ENCODE results near the gene CLIC5. TPM values are rescaled to one million over a fixed set of nuclear protein-coding genes. Genes with fewer than 3 reads are reported as not detected.

The CLIC5 gene
- total and polyA plus RNA-seq, 5 donors from 2014 or later = 0.76 to 4.7 (median 2.3) TPM

GRCh38 chr6:46046558-46047174, 31.0 kb upstream of the CLIC5 start:
- Histone ChIP-seq H3K27me3 (ENCODE audit: control insufficient read depth, insufficient read depth, low read length) (peaks cover 3% of the 10 kb centered on the region), H3K27ac (ENCODE audit: insufficient read depth, low read length, poor library complexity, severe bottlenecking) (no peak overlapping the region), H3K4me1 (ENCODE audit: control insufficient read depth, insufficient read depth, low read length, poor library complexity, severe bottlenecking) (no peaks in the 10 kb centered on the region), H3K9me3 (ENCODE audit: control insufficient read depth in 2 of 2, low read length in 2 of 2) (no peaks in the 10 kb centered on the region), H3K36me3 (ENCODE audit: control insufficient read depth, insufficient read depth, low read length) (no peaks in the 10 kb centered on the region), H3K4me3 (ENCODE audit: low read depth, low read length) (no peak overlapping the region)
- Mint-ChIP-seq H3K36me3 (no peaks in the 10 kb centered on the region), H3K27me3 (peaks cover 8% of the 10 kb centered on the region), H3K27ac (no peak overlapping the region), H3K4me1 (peaks cover 0 to 5% (median 0%) of the 10 kb centered on the region in 4 donors), H3K9me3 (peaks cover 0 to 2% (median 0%) of the 10 kb centered on the region in 7 donors), H3K4me3 (no peak overlapping the region)
- ATAC-seq (ENCODE audit: low read depth in 2 of 2) = no peak
- DNase-seq = no peak

DNA sequence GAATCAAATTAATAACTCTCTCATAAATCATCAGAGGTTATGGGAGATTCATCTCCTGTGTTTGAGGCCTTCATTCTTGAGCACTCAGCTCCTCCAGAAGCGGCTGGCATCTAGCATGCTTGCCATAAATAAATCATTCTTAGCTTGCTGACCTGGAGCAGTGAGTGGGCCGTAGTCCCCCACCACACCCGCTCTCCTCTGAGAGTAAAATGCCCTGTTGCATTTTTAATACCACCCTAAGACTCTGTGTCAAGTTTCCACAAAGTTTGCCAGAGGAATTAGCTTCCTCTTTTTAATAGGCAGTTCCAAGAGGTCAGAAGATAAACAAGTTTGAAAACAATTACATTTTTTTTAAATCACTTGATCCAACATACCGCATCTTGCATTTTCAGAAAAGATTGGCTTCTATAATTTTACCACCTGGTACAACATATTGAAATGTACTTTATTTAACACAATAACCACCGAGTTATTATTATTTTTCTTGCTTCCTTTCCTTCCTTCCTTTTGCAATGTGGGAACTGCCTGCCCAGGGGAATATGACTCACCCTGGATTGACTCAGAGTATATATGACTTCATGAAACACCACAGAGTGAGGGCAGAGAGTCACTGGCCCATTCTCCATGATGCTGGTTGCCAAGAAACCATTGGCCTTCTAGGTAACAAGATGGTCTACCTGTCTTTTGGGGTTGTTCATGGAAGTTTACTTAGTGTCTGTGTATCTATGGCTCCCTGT, 29.4 kb upstream of the CLIC5 start:
- H3K27me3 Mint-ChIP-seq = peaks cover 8% of the 10 kb centered on the region
- no peaks in the 10 kb centered on the region for H3K36me3 ChIP-seq (ENCODE audit: control insufficient read depth, insufficient read depth, low read length)
- peaks cover 0 to 5% (median 0%) of the 10 kb centered on the region in 4 donors for H3K4me1 Mint-ChIP-seq
- peaks cover 0 to 2% (median 0%) of the 10 kb centered on the region in 7 donors for H3K9me3 Mint-ChIP-seq
- no peak for ATAC-seq (ENCODE audit: low read depth in 2 of 2)
- H3K27ac Mint-ChIP-seq = no peak overlapping the region
- no peaks in the 10 kb centered on the region for H3K36me3 Mint-ChIP-seq
- no peak overlapping the region for H3K4me3 ChIP-seq (ENCODE audit: low read depth, low read length)
- H3K4me3 Mint-ChIP-seq = no peak overlapping the region
- H3K27ac ChIP-seq (ENCODE audit: insufficient read depth, low read length, poor library complexity, severe bottlenecking) = no peak overlapping the region
- no peaks in the 10 kb centered on the region for H3K4me1 ChIP-seq (ENCODE audit: control insufficient read depth, insufficient read depth, low read length, poor library complexity, severe bottlenecking)
- H3K9me3 ChIP-seq (ENCODE audit: control insufficient read depth in 2 of 2, low read length in 2 of 2) = no peaks in the 10 kb centered on the region
- H3K27me3 ChIP-seq (ENCODE audit: control insufficient read depth, insufficient read depth, low read length) = peaks cover 1% of the 10 kb centered on the region
- no peak for DNase-seq

DNA sequence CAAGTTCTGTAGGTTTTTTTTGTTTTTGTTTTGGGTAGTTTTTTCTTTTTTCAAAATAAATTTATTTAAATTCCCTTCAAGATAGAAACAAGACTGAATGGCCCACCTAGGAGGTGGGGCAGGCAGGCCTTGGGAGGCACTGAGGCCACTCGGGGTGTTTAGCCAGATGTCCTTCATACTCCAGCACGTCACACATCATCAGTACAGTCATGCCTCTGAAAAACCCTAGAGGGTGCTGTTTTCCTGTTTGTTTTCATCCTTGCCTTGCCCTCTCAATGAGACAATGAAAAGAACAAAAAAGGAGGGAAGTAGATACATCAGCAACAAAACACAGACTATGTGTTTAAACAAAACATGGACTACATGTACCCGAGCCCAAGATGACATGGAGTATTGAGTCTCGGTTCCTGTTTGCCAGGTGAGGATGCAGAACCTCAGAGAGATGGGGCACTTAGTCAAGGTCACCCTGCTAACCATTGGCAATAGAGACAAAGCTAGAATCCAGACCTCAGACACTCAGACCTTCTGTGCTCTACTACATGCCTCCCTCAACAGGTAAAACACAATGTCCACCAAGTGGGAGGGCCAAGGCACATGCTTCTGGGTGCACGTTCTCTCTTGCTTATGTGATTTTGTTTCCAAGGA, 26.8 kb upstream of the CLIC5 start:
- Histone ChIP-seq H3K27ac (ENCODE audit: insufficient read depth, low read length, poor library complexity, severe bottlenecking) (no peak overlapping the region), H3K36me3 (ENCODE audit: control insufficient read depth, insufficient read depth, low read length) (no peaks in the 10 kb centered on the region), H3K27me3 (ENCODE audit: control insufficient read depth, insufficient read depth, low read length) (peaks cover 7% of the 10 kb centered on the region), H3K4me3 (ENCODE audit: low read depth, low read length) (no peak overlapping the region), H3K4me1 (ENCODE audit: control insufficient read depth, insufficient read depth, low read length, poor library complexity, severe bottlenecking) (no peaks in the 10 kb centered on the region), H3K9me3 (ENCODE audit: control insufficient read depth in 2 of 2, low read length in 2 of 2) (no peaks in the 10 kb centered on the region)
- peaks cover 8% of the 10 kb centered on the region for H3K27me3 Mint-ChIP-seq
- no peak for ATAC-seq (ENCODE audit: low read depth in 2 of 2)
- H3K4me1 Mint-ChIP-seq = peaks cover 0 to 5% (median 0%) of the 10 kb centered on the region in 4 donors
- H3K4me3 Mint-ChIP-seq = no peak overlapping the region
- H3K9me3 Mint-ChIP-seq = peaks cover 0 to 2% (median 0%) of the 10 kb centered on the region in 7 donors
- H3K27ac Mint-ChIP-seq = no peak overlapping the region
- no peaks in the 10 kb centered on the region for H3K36me3 Mint-ChIP-seq
- DNase-seq = peak in 2 of 3 donors; percentile 5 to 25

DNA sequence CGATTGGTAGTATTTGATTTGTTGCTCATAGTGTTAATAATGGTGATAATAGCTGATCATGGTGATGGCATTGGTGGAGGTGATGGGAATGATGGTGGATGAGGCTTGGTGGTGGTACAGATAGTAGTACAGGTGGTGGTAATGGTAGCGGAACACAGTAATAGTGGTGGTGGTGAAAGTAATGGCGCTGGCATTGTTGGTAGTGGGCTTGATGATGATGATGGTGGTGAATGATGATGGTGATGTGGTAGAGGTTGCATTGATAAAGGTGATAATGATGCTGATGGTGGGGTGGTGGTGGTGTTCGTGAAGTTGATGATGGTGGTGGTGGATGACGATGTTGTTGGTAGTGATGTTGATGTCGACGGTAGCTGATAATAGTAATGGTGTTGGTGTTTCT, 24.6 kb upstream of the CLIC5 start:
- Histone ChIP-seq H3K27ac (ENCODE audit: insufficient read depth, low read length, poor library complexity, severe bottlenecking) (no peak overlapping the region), H3K9me3 (ENCODE audit: control insufficient read depth in 2 of 2, low read length in 2 of 2) (no peaks in the 10 kb centered on the region), H3K27me3 (ENCODE audit: control insufficient read depth, insufficient read depth, low read length) (peaks cover 7% of the 10 kb centered on the region), H3K4me1 (ENCODE audit: control insufficient read depth, insufficient read depth, low read length, poor library complexity, severe bottlenecking) (no peaks in the 10 kb centered on the region), H3K4me3 (ENCODE audit: low read depth, low read length) (no peak overlapping the region), H3K36me3 (ENCODE audit: control insufficient read depth, insufficient read depth, low read length) (no peaks in the 10 kb centered on the region)
- H3K4me3 Mint-ChIP-seq = no peak overlapping the region
- H3K4me1 Mint-ChIP-seq = peaks cover 0 to 5% (median 0%) of the 10 kb centered on the region in 4 donors
- H3K27me3 Mint-ChIP-seq = peaks cover 7% of the 10 kb centered on the region
- H3K36me3 Mint-ChIP-seq = no peaks in the 10 kb centered on the region
- no peak for ATAC-seq (ENCODE audit: low read depth in 2 of 2)
- H3K27ac Mint-ChIP-seq = no peak overlapping the region
- H3K9me3 Mint-ChIP-seq = peaks cover 0 to 1% (median 0%) of the 10 kb centered on the region in 7 donors
- no peak for DNase-seq

- Histone ChIP-seq H3K36me3 (ENCODE audit: control insufficient read depth, insufficient read depth, low read length) (no peaks in the 10 kb centered on the region), H3K9me3 (ENCODE audit: control insufficient read depth in 2 of 2, low read length in 2 of 2) (no peaks in the 10 kb centered on the region), H3K4me3 (ENCODE audit: low read depth, low read length) (no peak overlapping the region), H3K4me1 (ENCODE audit: control insufficient read depth, insufficient read depth, low read length, poor library complexity, severe bottlenecking) (no peaks in the 10 kb centered on the region), H3K27me3 (ENCODE audit: control insufficient read depth, insufficient read depth, low read length) (peaks cover 7% of the 10 kb centered on the region), H3K27ac (ENCODE audit: insufficient read depth, low read length, poor library complexity, severe bottlenecking) (no peak overlapping the region)
- Mint-ChIP-seq H3K4me3 (no peak overlapping the region), H3K4me1 (peaks cover 0 to 5% (median 0%) of the 10 kb centered on the region in 4 donors), H3K9me3 (no peaks in the 10 kb centered on the region), H3K27me3 (peaks cover 4% of the 10 kb centered on the region), H3K36me3 (no peaks in the 10 kb centered on the region), H3K27ac (no peak overlapping the region)
- ATAC-seq (ENCODE audit: low read depth in 2 of 2) = no peak
- no peak for DNase-seq
These were observed 24.0 kb upstream of the CLIC5 start for GRCh38 chr6:46039646-46040045.

GRCh38 chr6:46036911-46037310, 21.3 kb upstream of the CLIC5 start:
- Mint-ChIP-seq H3K27me3 (no peaks in the 10 kb centered on the region), H3K27ac (no peak overlapping the region), H3K4me1 (no peaks in the 10 kb centered on the region), H3K4me3 (no peak overlapping the region), H3K9me3 (no peaks in the 10 kb centered on the region), H3K36me3 (no peaks in the 10 kb centered on the region)
- Histone ChIP-seq H3K36me3 (ENCODE audit: control insufficient read depth, insufficient read depth, low read length) (no peaks in the 10 kb centered on the region), H3K4me1 (ENCODE audit: control insufficient read depth, insufficient read depth, low read length, poor library complexity, severe bottlenecking) (no peaks in the 10 kb centered on the region), H3K4me3 (ENCODE audit: low read depth, low read length) (no peak overlapping the region), H3K27ac (ENCODE audit: insufficient read depth, low read length, poor library complexity, severe bottlenecking) (no peak overlapping the region), H3K27me3 (ENCODE audit: control insufficient read depth, insufficient read depth, low read length) (peaks cover 7% of the 10 kb centered on the region), H3K9me3 (ENCODE audit: control insufficient read depth in 2 of 2, low read length in 2 of 2) (no peaks in the 10 kb centered on the region)
- no peak for DNase-seq
- no peak for ATAC-seq (ENCODE audit: low read depth in 2 of 2)

DNA sequence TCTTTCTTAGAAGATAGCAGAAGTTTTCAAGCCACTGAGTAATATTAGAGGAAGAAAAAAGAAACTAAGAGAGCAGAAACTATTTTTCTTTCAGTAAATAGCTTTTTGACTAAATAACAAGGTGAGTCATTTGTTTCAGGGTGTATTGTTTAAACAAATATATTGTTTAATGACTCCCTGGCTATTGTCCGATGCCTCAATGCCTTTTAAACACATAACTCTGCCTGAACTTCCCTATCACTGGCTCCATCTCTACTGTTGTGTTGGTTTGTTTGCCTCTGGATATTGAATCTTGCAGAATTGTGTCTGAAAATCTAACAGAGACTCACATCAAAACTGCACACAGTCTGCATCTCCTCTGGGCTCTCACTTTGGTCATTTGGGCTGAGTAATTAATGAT, 19.6 kb upstream of the CLIC5 start:
- Histone ChIP-seq H3K9me3 (ENCODE audit: control insufficient read depth in 2 of 2, low read length in 2 of 2) (no peaks in the 10 kb centered on the region), H3K27me3 (ENCODE audit: control insufficient read depth, insufficient read depth, low read length) (peaks cover 9% of the 10 kb centered on the region), H3K4me3 (ENCODE audit: low read depth, low read length) (no peak overlapping the region), H3K36me3 (ENCODE audit: control insufficient read depth, insufficient read depth, low read length) (no peaks in the 10 kb centered on the region), H3K27ac (ENCODE audit: insufficient read depth, low read length, poor library complexity, severe bottlenecking) (no peak overlapping the region), H3K4me1 (ENCODE audit: control insufficient read depth, insufficient read depth, low read length, poor library complexity, severe bottlenecking) (no peaks in the 10 kb centered on the region)
- Mint-ChIP-seq H3K36me3 (no peaks in the 10 kb centered on the region), H3K4me3 (no peak overlapping the region), H3K4me1 (no peaks in the 10 kb centered on the region), H3K27me3 (peaks cover 7% of the 10 kb centered on the region), H3K27ac (no peak overlapping the region), H3K9me3 (peaks cover 0 to 2% (median 0%) of the 10 kb centered on the region in 7 donors)
- DNase-seq (no peak), ATAC-seq (ENCODE audit: low read depth in 2 of 2) (no peak)

Measured in CD4-positive, CD25-positive, alpha-beta regulatory T cell (primary cell).